ENCODE data around the gene SP2.
"Not testable (repeated sequence)": the region's sequence is repeated elsewhere in the genome, so short reads cannot be mapped to it uniquely, and the experiment has no call there.

SP2 gene

GRCh38 chr17:47918991-47919390 is 23.0 kb downstream of the SP2 start:
- no peak for DNase-seq (ENCODE audit: low read depth)

DNA sequence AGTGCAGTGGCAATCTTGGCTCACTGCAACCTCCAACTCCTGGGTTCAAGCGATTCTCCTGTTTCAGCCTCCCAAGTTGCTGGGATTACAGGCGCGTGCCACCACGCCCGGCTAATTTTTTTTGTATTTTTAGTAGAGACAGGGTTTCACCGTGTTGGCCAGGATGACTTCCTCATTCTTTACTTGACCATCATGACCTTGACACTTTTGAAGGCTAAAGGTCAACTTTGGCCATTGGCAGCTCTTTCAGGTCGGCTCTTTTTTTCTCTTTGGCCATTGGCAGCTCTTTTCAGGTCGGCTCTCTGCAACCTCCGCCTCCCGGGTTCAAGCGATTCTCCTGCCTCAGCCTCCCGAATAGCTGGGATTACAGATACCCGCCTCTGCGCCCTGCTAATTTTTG is 23.9 kb downstream of the SP2 start:
- DNase-seq (ENCODE audit: low read depth), result not testable (repeated sequence)

DNA sequence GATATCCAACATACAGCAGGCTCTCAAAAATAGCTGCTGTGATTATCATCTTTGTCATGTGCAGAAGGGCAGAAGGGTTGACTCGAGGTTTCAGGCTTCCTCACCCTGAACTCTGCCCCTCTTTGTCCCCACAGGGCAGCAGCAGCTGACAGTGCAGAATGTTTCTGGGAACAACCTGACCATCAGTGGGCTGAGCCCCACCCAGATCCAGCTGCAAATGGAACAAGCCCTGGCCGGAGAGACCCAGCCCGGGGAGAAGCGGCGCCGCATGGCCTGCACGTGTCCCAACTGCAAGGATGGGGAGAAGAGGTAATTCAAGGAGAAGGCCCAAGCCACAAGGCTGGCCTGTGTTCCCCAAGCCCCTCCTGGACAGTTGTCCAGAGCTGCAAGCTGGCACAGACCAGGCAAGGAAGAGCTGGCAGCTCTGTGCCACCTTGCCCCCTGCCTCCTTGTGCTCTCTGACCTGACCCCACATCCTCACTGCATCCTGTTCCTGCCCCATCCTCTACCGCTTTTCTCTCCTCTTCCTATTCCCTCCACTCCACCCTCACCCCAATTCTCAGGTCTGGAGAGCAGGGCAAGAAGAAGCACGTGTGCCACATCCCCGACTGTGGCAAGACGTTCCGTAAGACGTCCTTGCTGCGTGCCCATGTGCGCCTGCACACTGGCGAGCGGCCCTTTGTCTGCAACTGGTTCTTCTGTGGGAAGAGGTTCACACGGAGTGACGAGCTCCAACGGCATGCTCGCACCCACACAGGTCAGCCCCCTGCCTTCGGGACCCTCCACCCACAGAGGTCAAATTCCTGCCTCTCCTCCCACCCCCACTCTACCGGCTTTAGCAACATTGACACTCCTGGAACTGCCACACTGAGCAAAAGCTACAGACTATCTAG is 29.0 kb downstream of the SP2 start:
- DNase-seq (ENCODE audit: low read depth), result no peak

GRCh38 chr17:47925678-47925988 is 29.6 kb downstream of the SP2 start:
- DNase-seq (ENCODE audit: low read depth), result no peak

DNA sequence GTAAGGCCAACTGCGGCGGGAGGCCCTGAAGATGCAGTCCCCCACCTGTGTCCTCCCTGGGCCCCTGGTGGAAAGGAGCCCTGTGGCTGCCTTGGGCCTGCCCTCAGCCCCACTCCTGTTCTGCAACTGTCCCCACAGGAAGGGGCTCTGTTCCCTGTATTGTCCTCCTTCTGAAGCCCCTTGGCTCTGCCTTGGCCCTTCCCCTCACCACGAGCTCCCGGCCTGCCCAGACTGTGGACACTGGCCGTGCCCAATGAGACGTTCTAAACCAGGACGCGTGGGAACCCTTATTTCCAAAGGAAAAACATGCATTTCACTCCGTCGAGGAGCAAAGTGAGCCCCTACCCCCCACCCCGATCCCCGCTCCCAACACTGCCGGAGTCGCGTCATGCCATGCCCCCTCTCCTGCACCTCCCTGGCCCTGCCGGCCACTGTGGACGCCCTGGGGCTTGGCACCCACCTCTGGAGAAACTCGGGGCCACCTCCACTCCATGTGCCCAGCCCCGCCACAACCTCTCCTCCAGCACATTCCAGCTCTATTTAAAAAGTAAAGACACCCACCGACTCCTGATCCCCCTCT is 31.9 kb downstream of the SP2 start:
- no peak for DNase-seq (ENCODE audit: low read depth)

- no peak for DNase-seq (ENCODE audit: low read depth)
Observed at GRCh38 chr17:47928415-47928814, 32.4 kb downstream of the SP2 start.

- no peak for DNase-seq (ENCODE audit: low read depth)
Observed at GRCh38 chr17:47929218-47930000, 33.4 kb downstream of the SP2 start.

DNA sequence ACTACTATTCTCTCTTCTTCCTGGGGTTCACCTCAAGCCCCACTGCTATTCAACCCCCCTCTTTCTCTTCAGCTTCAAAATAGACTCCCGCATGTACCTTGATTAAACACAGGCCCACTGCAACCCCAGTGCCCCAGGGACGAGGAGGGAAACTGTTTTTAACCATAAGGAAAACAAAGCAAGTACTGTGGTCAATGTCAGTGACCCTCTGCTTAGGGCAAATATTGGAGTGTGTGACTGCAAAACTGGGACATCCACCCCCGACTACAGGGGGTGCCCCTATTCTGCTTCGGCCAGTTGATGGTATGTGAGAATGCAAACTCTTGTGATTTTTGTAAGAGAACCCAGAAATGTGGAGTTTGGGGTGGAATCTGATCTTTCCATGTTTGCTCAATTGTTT is 35.8 kb downstream of the SP2 start:
- no peak for DNase-seq (ENCODE audit: low read depth)

- DNase-seq (ENCODE audit: low read depth), result no peak
Observed at GRCh38 chr17:47934856-47935255, 38.8 kb downstream of the SP2 start.

- DNase-seq (ENCODE audit: low read depth), result not testable (repeated sequence)
Observed at GRCh38 chr17:47935468-47935867, 39.4 kb downstream of the SP2 start.

- no peak for DNase-seq (ENCODE audit: low read depth)
Observed at GRCh38 chr17:47935961-47936360, 39.9 kb downstream of the SP2 start.

DNA sequence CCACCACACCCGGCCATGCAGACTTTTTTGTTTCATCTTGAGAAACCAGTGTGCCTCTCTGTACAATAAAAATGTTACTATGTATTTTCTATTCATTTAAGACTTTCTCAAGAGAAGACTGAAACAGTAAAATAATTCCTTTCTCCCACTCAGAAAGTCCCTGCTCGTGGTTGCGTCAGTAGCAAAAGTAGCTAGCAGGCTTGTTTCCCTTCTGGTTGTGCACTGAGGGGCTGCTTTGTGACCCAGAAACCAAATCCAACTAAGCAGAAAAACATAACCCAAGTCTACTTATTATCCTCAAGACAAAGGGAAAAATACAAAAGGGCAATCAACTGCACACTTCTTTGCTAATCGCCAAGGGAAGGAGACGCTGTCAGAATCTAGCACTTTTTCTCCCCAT is 41.9 kb downstream of the SP2 start:
- no peak for DNase-seq (ENCODE audit: low read depth)

DNA sequence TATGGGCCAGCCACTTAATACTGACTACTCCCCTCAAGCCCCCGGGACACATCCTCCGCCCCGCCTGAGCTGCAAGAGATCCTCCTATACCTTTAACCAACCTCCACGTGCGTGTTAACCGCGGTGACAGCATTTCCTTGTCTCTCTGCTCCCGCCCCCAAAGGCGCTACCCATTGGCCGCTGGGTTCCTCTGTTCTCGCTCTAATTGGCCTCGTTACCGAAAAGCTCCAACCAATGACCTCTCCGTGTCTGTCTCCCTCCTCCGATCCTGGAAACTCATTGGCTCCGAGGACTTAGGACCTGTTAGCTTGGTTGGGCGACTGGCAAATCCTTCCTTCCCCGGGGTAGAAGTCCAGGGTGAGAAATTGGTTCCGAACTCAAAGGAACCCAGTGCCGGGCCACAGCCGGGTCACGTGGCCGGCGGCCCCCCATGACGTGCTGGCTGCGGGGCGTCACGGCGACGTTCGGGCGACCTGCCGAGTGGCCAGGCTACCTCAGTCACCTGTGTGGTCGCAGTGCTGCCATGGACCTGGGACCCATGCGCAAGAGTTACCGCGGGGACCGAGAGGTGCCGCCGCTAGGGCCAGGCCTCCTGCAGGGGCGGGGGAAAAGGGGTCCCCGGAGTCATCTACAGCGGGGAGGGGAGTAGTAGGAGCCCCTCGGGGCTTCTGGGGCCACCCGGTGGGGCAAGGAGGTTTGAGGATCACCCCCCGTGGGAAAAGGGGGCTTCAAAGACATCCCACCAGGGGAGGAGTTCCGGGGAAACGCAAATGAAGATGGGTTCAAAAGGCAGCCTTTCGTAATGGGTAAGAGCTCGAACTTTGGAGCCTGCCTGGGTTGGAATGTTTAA is 45.4 kb downstream of the SP2 start, which contains the start of gene PNPO:
Gene PNPO, plus strand, starts transcription at position 326 of the 850 bp plus-strand sequence. Its CDS starts 105 bp downstream, at position 431.
- peak; percentile 89 for DNase-seq (ENCODE audit: low read depth)

- no peak for DNase-seq (ENCODE audit: low read depth)
Observed at GRCh38 chr17:47942096-47942510, 46.1 kb downstream of the SP2 start.

- no peak for DNase-seq (ENCODE audit: low read depth)
Observed at GRCh38 chr17:47942568-47942967, 46.5 kb downstream of the SP2 start.

DNA sequence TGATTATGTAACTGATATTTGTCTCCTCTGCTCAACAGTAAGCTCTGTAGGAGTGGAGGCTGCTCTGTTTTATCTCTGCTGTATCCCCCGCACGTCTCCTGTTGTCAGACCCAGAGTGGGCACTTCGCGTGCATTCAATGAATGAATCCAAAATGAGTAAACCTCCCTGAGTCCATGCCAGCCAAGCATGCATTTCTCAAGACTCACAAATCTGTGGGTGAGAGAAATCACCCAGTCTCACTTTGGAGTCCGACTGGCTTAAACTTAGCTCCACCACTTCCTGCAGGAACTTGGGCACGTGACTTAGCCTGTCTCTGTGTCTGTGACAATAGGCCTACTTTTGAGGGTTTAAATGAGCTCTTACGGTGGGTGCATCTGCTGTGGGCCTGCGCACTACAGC is 49.0 kb downstream of the SP2 start:
- no peak for DNase-seq (ENCODE audit: low read depth)

DNA sequence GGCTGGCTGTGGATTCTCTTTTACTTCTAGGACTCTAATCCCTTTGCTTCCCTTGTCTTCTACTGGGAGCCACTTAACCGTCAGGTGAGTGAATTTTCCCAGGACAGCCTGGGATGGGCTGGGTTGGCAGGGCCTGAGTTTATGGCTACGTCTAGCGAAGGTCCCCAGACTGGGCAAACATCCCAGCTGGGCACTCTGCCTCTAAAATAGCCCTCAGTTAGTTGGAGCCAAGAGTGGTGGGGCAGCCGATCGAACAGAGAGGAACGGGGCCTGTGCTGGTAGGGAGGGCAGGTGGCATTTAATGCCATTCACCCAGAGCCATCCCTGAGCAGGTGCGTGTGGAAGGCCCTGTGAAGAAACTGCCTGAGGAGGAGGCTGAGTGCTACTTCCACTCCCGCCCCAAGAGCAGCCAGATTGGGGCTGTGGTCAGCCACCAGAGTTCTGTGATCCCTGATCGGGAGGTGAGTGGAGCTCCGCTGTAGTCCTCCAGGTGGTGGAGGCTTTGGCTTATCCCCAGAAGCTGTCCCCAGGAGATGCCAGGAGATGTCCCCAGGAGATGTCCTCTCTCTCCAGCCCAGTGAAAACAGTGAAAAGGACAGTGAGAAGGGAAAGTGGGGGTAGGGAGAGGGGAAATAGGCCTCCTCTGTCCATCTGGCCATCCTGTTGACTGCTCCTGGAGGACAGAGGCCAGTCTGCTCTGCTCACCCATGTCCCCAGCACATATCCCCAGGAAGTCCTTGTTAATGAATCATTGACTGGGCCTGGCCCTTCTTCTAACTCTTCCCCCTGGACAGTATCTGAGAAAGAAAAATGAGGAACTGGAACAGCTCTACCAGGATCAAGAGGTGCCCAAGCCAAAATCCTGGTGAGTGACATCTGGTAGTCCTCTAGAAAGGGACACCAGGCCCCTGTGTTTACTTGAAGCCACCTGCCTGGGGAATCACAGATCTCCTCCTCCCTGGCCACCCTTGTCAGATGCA is 49.8 kb downstream of the SP2 start:
- DNase-seq (ENCODE audit: low read depth), result no peak

DNA sequence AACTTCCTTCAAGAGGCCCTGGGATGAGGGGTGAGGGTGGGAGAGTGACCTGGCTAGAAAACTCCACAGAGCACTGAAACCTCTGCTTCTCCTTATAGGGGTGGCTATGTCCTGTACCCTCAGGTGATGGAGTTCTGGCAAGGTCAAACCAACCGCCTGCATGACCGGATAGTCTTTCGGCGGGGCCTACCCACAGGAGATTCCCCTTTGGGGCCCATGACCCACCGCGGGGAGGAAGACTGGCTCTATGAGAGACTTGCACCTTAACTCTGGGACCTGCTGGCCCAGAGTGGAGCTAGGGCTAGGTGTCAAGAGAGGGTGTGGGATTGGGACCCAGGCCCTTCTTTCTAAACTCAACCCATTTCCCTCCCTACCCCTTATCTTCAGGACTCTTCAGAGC is 50.5 kb downstream of the SP2 start:
- DNase-seq (ENCODE audit: low read depth), result no peak

- DNase-seq (ENCODE audit: low read depth), result peak; percentile 63
Observed at GRCh38 chr17:47946929-47947397, 50.9 kb downstream of the SP2 start.

DNA sequence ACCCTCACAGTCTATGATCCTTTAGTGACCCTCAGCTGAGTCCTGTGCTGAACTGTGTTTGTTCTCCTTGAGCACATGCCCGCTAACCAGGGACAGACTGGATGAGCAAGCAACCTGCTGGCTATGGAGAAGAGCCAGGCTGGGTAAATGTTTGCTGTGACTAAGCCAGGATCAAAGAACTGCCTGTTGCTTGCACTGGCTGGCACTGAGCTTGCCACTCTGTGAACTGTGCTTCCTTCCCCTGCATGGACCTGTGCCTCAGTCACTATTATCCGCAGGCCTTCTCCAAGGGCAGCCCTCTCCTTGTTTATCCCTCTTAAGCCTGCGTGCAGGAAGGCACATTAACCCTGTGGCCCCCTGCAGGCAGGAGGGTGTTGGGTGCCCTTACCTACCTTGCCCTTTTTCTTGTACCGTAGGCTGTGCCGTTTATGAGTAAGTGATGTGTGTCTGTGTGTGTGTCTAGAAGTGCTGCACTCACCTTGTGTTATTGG is 52.7 kb downstream of the SP2 start:
- DNase-seq (ENCODE audit: low read depth), result no peak
